OCI-LY1 (cell line): ENCODE measurements around the gene TMEM114.

ENCODE experiments used
- H2AFZ ChIP-seq: fragments of 200-600 bp; sonication (generic), shearing (Covaris generic); 2 replicates; pipeline ENCODE4 v1.6.0; 2014; ENCODE audit warnings: antibody characterized with exemption, mild to moderate bottlenecking, low read length
- H3F3A ChIP-seq: fragments of 200-600 bp; sonication (generic), shearing (Covaris generic); 2 replicates; pipeline ENCODE4 v1.6.0; 2014; ENCODE audit warnings: mild to moderate bottlenecking, antibody characterized with exemption, low read length, moderate library complexity; ENCODE audit not compliant: insufficient read depth
- H3K27ac ChIP-seq: fragments of 200-600 bp; sonication (generic); 2 replicates; pipeline ENCODE4 v1.5.1; 2014; ENCODE audit warnings: low read length, mixed run types, mild to moderate bottlenecking, low read depth; ENCODE audit not compliant: poor library complexity, severe bottlenecking
- H3K27me3 ChIP-seq: fragments of 200-600 bp; sonication (generic); 2 replicates; pipeline ENCODE4 v1.6.0; 2014; ENCODE audit warnings: antibody characterized with exemption, mild to moderate bottlenecking, low read length, moderate library complexity; ENCODE audit not compliant: insufficient read depth
- H3K36me3 ChIP-seq: fragments of 200-600 bp; sonication (generic); 2 replicates; pipeline ENCODE4 v1.6.1; 2014; ENCODE audit warnings: mild to moderate bottlenecking, antibody characterized with exemption, low read length, moderate library complexity, mixed read lengths; ENCODE audit not compliant: insufficient read depth
- H3K4me1 ChIP-seq: fragments of 200-600 bp; sonication (generic); 2 replicates; pipeline ENCODE4 v1.5.1; 2014; ENCODE audit warnings: mild to moderate bottlenecking, low read length, moderate library complexity; ENCODE audit not compliant: insufficient read depth, severe bottlenecking
- H3K4me2 ChIP-seq: fragments of 200-600 bp; sonication (generic), shearing (Covaris generic); 2 replicates; pipeline ENCODE4 v1.6.1; 2014; ENCODE audit warnings: low read length
- H3K4me3 ChIP-seq: fragments of 200-600 bp; sonication (generic); 2 replicates; pipeline ENCODE4 v1.5.1; 2014; ENCODE audit warnings: low read length, low read depth, mild to moderate bottlenecking, mixed read lengths; ENCODE audit not compliant: poor library complexity, severe bottlenecking
- H3K79me2 ChIP-seq: fragments of 200-600 bp; shearing (Covaris generic); 2 replicates; pipeline ENCODE4 v1.6.1; 2016; ENCODE audit warnings: mixed run types, low read length, mixed read lengths; ENCODE audit not compliant: insufficient read depth
- H3K9ac ChIP-seq: fragments of 200-600 bp; sonication (generic), shearing (Covaris generic); 2 replicates; pipeline ENCODE4 v1.6.1; 2014; ENCODE audit warnings: mild to moderate bottlenecking, low read length, mixed read lengths
- H3K9me2 ChIP-seq: fragments of 200-600 bp; sonication (generic), shearing (Covaris generic); 2 replicates; pipeline ENCODE4 v1.6.1; 2014; ENCODE audit warnings: low read depth, mild to moderate bottlenecking, low read length, mixed read lengths
- H3K9me3 ChIP-seq: fragments of 200-600 bp; shearing (Covaris generic); 2 replicates; pipeline ENCODE4 v1.6.1; 2014; ENCODE audit warnings: low read length, mixed read lengths
- H4K20me1 ChIP-seq: fragments of 200-600 bp; sonication (generic), shearing (Covaris generic); 2 replicates; pipeline ENCODE4 v1.6.0; 2016; ENCODE audit warnings: mild to moderate bottlenecking, low read length; ENCODE audit not compliant: insufficient read depth
- CTCF ChIP-seq: fragments of 200-600 bp; sonication (generic), shearing (Covaris generic); IDR thresholded peaks from 2 replicates; pipeline ENCODE4 v1.5.1; 2017; ENCODE audit warnings: mild to moderate bottlenecking, antibody characterized with exemption, low read length, moderate library complexity, mixed read lengths
- EZH2 ChIP-seq: fragments of 200-600 bp; sonication (generic), shearing (Covaris generic); IDR thresholded peaks from 2 replicates; pipeline ENCODE4 v1.8.0; 2017; ENCODE audit warnings: borderline replicate concordance, mixed run types, mild to moderate bottlenecking, antibody characterized with exemption, low read length, moderate library complexity, mixed read lengths

The TMEM114 gene

GRCh38 chr16:8542393-8542792, 47.9 kb downstream of the TMEM114 start:
- no peaks in the 10 kb centered on the region for H3K9me3 ChIP-seq
- H3K4me3 ChIP-seq, result no peak overlapping the region
- no peak overlapping the region for H3K9ac ChIP-seq
- no peaks in the 10 kb centered on the region for H3F3A ChIP-seq
- H3K4me2 ChIP-seq, result no peak overlapping the region
- no peaks in the 10 kb centered on the region for H3K9me2 ChIP-seq
- H4K20me1 ChIP-seq, result no peaks in the 10 kb centered on the region
- no peaks in the 10 kb centered on the region for H3K36me3 ChIP-seq
- no peak overlapping the region for H3K27ac ChIP-seq
- H3K27me3 ChIP-seq, result no peaks in the 10 kb centered on the region
- TF ChIP-seq CTCF (no peak), EZH2 (no peak)
- H3K4me1 ChIP-seq, result no peaks in the 10 kb centered on the region
- no peaks in the 10 kb centered on the region for H3K79me2 ChIP-seq
- H2AFZ ChIP-seq, result no peak overlapping the region

- Histone ChIP-seq H3K4me1 (no peaks in the 10 kb centered on the region), H3K9me2 (no peaks in the 10 kb centered on the region), H3K79me2 (no peaks in the 10 kb centered on the region), H3K27ac (no peak overlapping the region), H3K4me2 (no peak overlapping the region), H4K20me1 (no peaks in the 10 kb centered on the region), H3K36me3 (no peaks in the 10 kb centered on the region), H3K4me3 (no peak overlapping the region), H2AFZ (no peak overlapping the region), H3F3A (no peaks in the 10 kb centered on the region), H3K9ac (no peak overlapping the region), H3K27me3 (no peaks in the 10 kb centered on the region), H3K9me3 (no peaks in the 10 kb centered on the region)
- no peak for TF ChIP-seq CTCF
- no peak for TF ChIP-seq EZH2
Observed at GRCh38 chr16:8541868-8542267, 48.4 kb downstream of the TMEM114 start.

- Histone ChIP-seq H2AFZ (no peak overlapping the region), H3K36me3 (no peaks in the 10 kb centered on the region), H3K4me1 (no peaks in the 10 kb centered on the region), H3K4me2 (no peak overlapping the region), H3K79me2 (no peaks in the 10 kb centered on the region), H4K20me1 (no peaks in the 10 kb centered on the region), H3K9me3 (no peaks in the 10 kb centered on the region), H3K9ac (no peak overlapping the region), H3K4me3 (no peak overlapping the region), H3K27ac (no peak overlapping the region), H3F3A (no peaks in the 10 kb centered on the region), H3K9me2 (no peaks in the 10 kb centered on the region), H3K27me3 (no peaks in the 10 kb centered on the region)
- no peak for TF ChIP-seq EZH2
- TF ChIP-seq CTCF, result no peak
Observed at GRCh38 chr16:8537691-8538342, 52.5 kb downstream of the TMEM114 start.
